Tibial nerve (tissue), 3 donors: ENCODE results near the gene PDCD4.

Source experiments
- POLR2A ChIP-seq, 2 donors: fragments of 450-650 bp; IDR thresholded peaks; one replicate each; pipeline ENCODE4 v1.6.1; 2017; ENCODE audit warnings: antibody characterized with exemption in 2 of 2, mild to moderate bottlenecking in 2 of 2, moderate library complexity in 2 of 2
- TF ChIP-seq, protein P1 (sequence below), 5 experiments: fragments of 200-600 bp in 3 of 5; fragments of 450-650 bp in 2 of 5; sonication (generic) in 3 of 5; IDR thresholded peaks; one replicate each; pipeline ENCODE4 v1.5.1; 2016 to 2019; ENCODE audit warnings: antibody characterized with exemption in 5 of 5, mild to moderate bottlenecking in 3 of 5, moderate library complexity in 2 of 5

DNA sequence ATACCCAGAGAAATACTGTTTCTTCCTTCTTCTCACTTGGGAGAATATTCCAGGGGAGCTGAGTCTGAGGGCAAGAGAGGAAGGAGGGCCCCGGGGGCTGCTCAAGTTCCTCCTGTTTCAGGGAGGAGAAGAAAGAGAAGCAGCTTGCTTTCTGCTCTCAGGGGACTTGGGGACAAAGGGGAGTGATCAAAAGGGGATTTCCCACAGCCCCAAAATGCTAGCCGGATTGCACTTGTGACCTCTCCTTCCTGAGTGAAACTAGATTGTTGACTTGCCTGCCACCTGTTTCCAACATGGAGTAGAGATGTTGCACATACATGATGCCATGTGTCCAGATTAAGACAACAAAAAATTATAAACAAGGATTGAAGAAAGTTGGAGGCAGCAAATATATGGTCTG, 28.7 kb upstream of the PDCD4 start:
- TF ChIP-seq, protein P1, sequence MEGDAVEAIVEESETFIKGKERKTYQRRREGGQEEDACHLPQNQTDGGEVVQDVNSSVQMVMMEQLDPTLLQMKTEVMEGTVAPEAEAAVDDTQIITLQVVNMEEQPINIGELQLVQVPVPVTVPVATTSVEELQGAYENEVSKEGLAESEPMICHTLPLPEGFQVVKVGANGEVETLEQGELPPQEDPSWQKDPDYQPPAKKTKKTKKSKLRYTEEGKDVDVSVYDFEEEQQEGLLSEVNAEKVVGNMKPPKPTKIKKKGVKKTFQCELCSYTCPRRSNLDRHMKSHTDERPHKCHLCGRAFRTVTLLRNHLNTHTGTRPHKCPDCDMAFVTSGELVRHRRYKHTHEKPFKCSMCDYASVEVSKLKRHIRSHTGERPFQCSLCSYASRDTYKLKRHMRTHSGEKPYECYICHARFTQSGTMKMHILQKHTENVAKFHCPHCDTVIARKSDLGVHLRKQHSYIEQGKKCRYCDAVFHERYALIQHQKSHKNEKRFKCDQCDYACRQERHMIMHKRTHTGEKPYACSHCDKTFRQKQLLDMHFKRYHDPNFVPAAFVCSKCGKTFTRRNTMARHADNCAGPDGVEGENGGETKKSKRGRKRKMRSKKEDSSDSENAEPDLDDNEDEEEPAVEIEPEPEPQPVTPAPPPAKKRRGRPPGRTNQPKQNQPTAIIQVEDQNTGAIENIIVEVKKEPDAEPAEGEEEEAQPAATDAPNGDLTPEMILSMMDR (IDR thresholded peaks at IDR 0.05) = no peak
- TF ChIP-seq POLR2A (IDR thresholded peaks at IDR 0.05) = no peak
